ENCODE results near the gene VPS13D. TPM values are rescaled to one million over a fixed set of nuclear protein-coding genes. Genes with fewer than 3 reads are reported as not detected.

VPS13D gene
- total RNA-seq, 1 experiment from 2014 or later: 36.5 TPM

DNA sequence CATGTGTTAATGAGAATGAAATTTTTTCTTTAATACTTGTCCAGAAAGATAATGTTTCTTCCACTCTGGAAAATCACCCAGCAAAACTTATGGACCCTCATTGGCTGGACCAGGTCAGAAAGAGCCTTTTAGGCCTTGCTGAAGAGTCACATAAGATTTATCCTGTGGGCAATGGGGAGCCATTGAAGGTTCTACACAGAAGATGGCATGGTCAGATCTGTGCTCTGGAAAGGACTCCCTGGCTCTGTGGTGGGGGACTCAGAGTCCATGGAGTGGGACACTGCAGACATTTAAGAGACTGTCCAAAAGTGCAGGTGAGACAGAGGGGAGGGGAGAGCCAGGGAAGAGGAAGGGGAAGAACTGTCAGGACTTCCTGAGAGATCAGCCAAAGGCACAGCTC lies 321.8 kb downstream of the VPS13D start:
- no peak overlapping the region for H3K27ac Mint-ChIP-seq (ENCODE audit: low read depth, unreplicated experiment)
- CTCF ChIA-PET: no interaction called here
- H3K4me1 Mint-ChIP-seq (ENCODE audit: insufficient read depth, unreplicated experiment): peaks cover 10% of the 10 kb centered on the region
- intact Hi-C loops (cut with micrococcal nuclease): loop anchor here (5.0 kb wide), 1 partner anchor 66 kb away; the partner anchor contains the start of gene DHRS3
- peaks cover 29% of the 10 kb centered on the region for H3K27me3 Mint-ChIP-seq (ENCODE audit: insufficient read depth, unreplicated experiment)
- TF ChIP-seq, protein P1, sequence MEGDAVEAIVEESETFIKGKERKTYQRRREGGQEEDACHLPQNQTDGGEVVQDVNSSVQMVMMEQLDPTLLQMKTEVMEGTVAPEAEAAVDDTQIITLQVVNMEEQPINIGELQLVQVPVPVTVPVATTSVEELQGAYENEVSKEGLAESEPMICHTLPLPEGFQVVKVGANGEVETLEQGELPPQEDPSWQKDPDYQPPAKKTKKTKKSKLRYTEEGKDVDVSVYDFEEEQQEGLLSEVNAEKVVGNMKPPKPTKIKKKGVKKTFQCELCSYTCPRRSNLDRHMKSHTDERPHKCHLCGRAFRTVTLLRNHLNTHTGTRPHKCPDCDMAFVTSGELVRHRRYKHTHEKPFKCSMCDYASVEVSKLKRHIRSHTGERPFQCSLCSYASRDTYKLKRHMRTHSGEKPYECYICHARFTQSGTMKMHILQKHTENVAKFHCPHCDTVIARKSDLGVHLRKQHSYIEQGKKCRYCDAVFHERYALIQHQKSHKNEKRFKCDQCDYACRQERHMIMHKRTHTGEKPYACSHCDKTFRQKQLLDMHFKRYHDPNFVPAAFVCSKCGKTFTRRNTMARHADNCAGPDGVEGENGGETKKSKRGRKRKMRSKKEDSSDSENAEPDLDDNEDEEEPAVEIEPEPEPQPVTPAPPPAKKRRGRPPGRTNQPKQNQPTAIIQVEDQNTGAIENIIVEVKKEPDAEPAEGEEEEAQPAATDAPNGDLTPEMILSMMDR (IDR thresholded peaks at IDR 0.05; ENCODE audit: unreplicated experiment): no peak
- H3K36me3 Mint-ChIP-seq (ENCODE audit: insufficient read depth, unreplicated experiment): peaks cover 4% of the 10 kb centered on the region
- DNase-seq (ENCODE audit: unreplicated experiment): no peak
- no TSS peak for BruUV-seq (replicated peaks)
- H3K4me3 Mint-ChIP-seq (ENCODE audit: unreplicated experiment): no peak overlapping the region
- H3K9me3 Mint-ChIP-seq (ENCODE audit: unreplicated experiment): no peaks in the 10 kb centered on the region
- POLR2A ChIA-PET: interaction anchor here (0.7 kb wide), 1 partner anchor 44 kb away, joined by 3 read pairs; no protein-coding TSS in a partner anchor

DNA sequence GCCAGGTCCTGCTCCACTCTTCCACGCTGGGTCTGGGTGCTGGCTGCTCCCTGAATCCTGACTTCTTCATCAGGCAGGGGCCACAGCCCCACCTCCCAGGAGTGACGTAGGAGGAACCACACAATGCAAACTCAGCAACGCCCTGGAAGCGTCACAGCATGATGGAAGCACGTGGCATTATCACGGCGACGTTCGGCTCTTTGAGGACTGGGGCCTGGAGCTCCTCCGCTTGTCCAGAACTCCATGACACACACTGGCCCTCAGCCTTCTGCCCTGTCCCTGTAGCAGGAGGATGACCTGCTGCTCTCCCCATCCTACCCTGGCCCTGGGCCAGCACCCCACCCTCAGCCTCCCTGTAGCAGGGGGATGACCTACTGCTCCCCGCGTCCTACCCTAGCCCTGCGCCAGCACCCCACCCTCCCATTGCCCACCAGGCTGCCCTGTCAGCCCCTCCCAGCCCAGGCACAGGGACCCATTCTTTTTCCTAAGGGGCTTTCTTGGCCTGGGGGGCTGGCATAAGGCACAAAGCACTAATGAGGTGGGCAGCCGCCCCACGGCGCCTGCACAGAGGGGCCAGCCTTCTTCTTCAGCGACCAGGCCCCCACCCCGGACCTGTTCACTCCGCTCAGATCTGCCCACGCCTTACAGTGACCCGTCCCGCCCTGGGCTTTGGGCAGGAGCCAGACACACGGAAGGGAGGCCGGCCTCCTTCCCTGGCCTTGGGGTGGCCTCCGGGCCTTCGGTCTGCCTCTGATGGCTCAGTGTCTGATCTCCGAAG lies 322.5 kb downstream of the VPS13D start:
- peaks cover 22% of the 10 kb centered on the region for H3K27me3 Mint-ChIP-seq (ENCODE audit: insufficient read depth, unreplicated experiment)
- no peaks in the 10 kb centered on the region for H3K9me3 Mint-ChIP-seq (ENCODE audit: unreplicated experiment)
- H3K4me1 Mint-ChIP-seq (ENCODE audit: insufficient read depth, unreplicated experiment): peaks cover 10% of the 10 kb centered on the region
- no peak overlapping the region for H3K4me3 Mint-ChIP-seq (ENCODE audit: unreplicated experiment)
- TF ChIP-seq, protein P1 (IDR thresholded peaks at IDR 0.05; ENCODE audit: unreplicated experiment): no peak
- intact Hi-C loops (cut with micrococcal nuclease): loop anchor here (5.0 kb wide), 1 partner anchor 65 kb away; the partner anchor contains the start of gene DHRS3
- H3K36me3 Mint-ChIP-seq (ENCODE audit: insufficient read depth, unreplicated experiment): peaks cover 4% of the 10 kb centered on the region
- no TSS peak for BruUV-seq (replicated peaks)
- no peak overlapping the region for H3K27ac Mint-ChIP-seq (ENCODE audit: low read depth, unreplicated experiment)
- DNase-seq (ENCODE audit: unreplicated experiment): no peak
- CTCF ChIA-PET: no interaction called here
- POLR2A ChIA-PET: no interaction called here

DNA sequence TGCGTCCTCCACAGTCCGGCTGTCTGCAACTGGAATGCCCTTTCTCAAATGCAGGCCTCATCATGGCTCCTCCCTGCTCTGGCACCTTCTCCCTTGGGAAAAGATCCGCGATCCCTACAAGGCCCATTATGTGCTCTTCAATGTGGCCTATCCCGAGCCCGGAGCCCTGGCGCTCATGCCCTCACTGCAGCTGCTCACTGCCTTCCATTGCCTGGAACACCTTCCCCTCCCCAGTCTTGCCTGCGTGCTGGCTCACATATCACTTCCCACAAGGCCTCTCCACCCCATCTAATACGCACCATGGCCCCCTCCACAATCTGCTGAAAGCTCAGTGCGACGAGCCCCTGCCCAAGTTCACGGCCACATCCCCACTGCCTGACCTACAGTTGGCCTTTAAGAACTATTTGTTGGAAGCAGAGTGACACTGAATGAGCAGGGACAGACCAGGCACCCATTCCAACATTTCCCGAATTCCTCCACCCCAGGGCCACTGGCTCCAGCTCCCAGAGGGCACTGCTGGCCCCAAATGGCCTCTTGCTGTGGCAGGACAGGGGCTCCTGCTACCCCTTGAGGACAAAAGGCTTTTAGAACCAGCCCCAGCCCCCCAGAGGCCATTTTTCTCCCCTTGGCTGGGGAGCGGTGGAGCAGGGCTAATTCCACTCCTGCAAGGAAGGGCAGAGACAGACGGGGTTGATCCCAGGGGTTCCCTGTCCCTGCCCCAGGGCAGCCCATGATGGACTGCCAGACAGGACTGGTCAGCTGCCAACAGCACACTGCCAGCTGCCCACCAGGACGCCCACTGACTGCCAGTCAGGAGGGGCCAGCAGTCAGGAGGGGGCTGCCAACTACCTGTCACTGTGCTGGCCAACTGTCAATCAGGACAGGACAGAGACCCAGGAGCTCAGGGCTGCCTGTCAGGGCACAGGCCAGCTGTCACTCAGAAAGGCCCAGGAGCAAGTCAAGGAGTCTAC lies 323.4 kb downstream of the VPS13D start:
- H3K27ac Mint-ChIP-seq (ENCODE audit: low read depth, unreplicated experiment): no peak overlapping the region
- peaks cover 14% of the 10 kb centered on the region for H3K27me3 Mint-ChIP-seq (ENCODE audit: insufficient read depth, unreplicated experiment)
- no peaks in the 10 kb centered on the region for H3K9me3 Mint-ChIP-seq (ENCODE audit: unreplicated experiment)
- no peak for DNase-seq (ENCODE audit: unreplicated experiment)
- no TSS peak for BruUV-seq (replicated peaks)
- peaks cover 4% of the 10 kb centered on the region for H3K36me3 Mint-ChIP-seq (ENCODE audit: insufficient read depth, unreplicated experiment)
- CTCF ChIA-PET: interaction anchor here (0.7 kb wide), 1 partner anchor 24 kb away, joined by 3 read pairs; no protein-coding TSS in a partner anchor
- TF ChIP-seq, protein P1 (IDR thresholded peaks at IDR 0.05; ENCODE audit: unreplicated experiment): no peak
- intact Hi-C loops (cut with micrococcal nuclease): loop anchor here (5.0 kb wide), 1 partner anchor 64 kb away; the partner anchor contains the start of gene DHRS3
- POLR2A ChIA-PET: interaction anchor here (0.7 kb wide), 1 partner anchor 10 kb away, joined by 4 read pairs; no protein-coding TSS in a partner anchor
- H3K4me1 Mint-ChIP-seq (ENCODE audit: insufficient read depth, unreplicated experiment): peaks cover 10% of the 10 kb centered on the region
- no peak overlapping the region for H3K4me3 Mint-ChIP-seq (ENCODE audit: unreplicated experiment)

DNA sequence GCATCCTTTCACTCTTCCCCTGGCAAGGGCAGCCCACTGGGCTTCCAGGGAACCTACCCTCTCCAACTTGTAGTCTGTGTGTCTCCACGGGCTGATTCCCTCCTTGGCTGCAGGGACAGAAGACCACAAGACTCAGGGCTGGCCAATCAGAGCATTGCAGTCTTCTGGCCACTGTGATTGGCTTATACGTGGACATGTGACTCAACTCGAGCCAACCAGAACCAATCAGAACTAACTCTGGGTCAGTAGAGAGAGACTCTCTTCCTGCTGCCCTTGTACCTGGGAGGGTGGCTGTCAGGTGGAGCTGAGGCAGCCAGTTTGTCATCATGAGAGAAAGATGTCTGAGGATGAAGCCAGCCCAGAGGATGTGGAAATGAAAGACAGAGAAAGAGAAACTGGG lies 324.1 kb downstream of the VPS13D start:
- TF ChIP-seq, protein P1 (IDR thresholded peaks at IDR 0.05; ENCODE audit: unreplicated experiment): no peak

More for the DNA sequence above, 324.1 kb downstream of the VPS13D start:
- intact Hi-C loops (cut with micrococcal nuclease): loop anchor here (5.0 kb wide), 1 partner anchor 63 kb away; the partner anchor contains the start of gene DHRS3
- H3K36me3 Mint-ChIP-seq (ENCODE audit: insufficient read depth, unreplicated experiment): peaks cover 4% of the 10 kb centered on the region
- BruUV-seq (replicated peaks): no TSS peak
- ChIA-PET POLR2A (no interaction called here), CTCF (no interaction called here)
- H3K4me1 Mint-ChIP-seq (ENCODE audit: insufficient read depth, unreplicated experiment): peaks cover 10% of the 10 kb centered on the region
- H3K27me3 Mint-ChIP-seq (ENCODE audit: insufficient read depth, unreplicated experiment): peaks cover 14% of the 10 kb centered on the region
- no peak overlapping the region for H3K4me3 Mint-ChIP-seq (ENCODE audit: unreplicated experiment)
- no peaks in the 10 kb centered on the region for H3K9me3 Mint-ChIP-seq (ENCODE audit: unreplicated experiment)
- DNase-seq (ENCODE audit: unreplicated experiment): no peak
- H3K27ac Mint-ChIP-seq (ENCODE audit: low read depth, unreplicated experiment): no peak overlapping the region

All from MCF 10A (cell line).